Muscle layer of duodenum (tissue), 2 donors: ENCODE results near the gene STRC.

Source experiments
- H3K27ac ChIP-seq: one replicate; pipeline ENCODE4 v1.7.0; 2013; ENCODE audit warnings: mild to moderate bottlenecking, low read length
- H3K27me3 ChIP-seq: one replicate; pipeline ENCODE4 v1.7.0; 2013; ENCODE audit warnings: low read depth, mild to moderate bottlenecking, control low read depth, low read length
- H3K36me3 ChIP-seq, 2 donors: one replicate each; pipeline ENCODE4 v1.7.0; 2013; ENCODE audit warnings: low read length in 2 of 2, control low read depth in 1 of 2, mild to moderate bottlenecking in 1 of 2; ENCODE audit not compliant: insufficient read depth in 2 of 2, control insufficient read depth in 1 of 2
- H3K4me1 ChIP-seq, 2 donors: one replicate each; pipeline ENCODE4 v1.7.0; 2013; ENCODE audit warnings: low read length in 2 of 2, mild to moderate bottlenecking in 2 of 2, control low read depth in 1 of 2, moderate library complexity in 1 of 2; ENCODE audit not compliant: insufficient read depth in 2 of 2, control insufficient read depth in 1 of 2
- H3K4me3 ChIP-seq, 2 donors: one replicate each; pipeline ENCODE4 v1.7.0; 2013; ENCODE audit warnings: low read length in 2 of 2, low read depth in 1 of 2, mild to moderate bottlenecking in 1 of 2
- H3K9me3 ChIP-seq, 2 donors: one replicate each; pipeline ENCODE4 v1.7.0; 2013; ENCODE audit warnings: low read length in 2 of 2, control low read depth in 1 of 2, mild to moderate bottlenecking in 1 of 2; ENCODE audit not compliant: control insufficient read depth in 1 of 2
- donor health status: healthy.

Gene STRC

DNA sequence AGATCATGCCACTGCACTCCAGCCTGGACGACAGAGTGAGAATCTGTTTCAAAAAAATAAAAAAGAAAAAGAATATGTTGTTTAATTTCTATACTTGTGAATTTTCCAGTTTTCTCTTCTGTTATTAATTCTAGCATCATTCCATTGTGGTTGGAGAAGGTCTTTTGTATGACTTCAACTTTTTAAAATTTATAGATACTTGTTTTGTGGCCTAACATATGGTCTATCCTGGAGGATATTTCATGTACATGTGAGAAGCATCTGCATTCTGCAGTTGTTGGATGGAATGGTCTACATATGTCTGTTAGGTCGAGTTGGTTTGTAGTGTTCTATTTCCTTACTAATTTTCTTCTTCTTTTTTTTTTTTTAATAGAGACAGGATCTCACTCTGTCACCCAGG is 65.6 kb downstream of the STRC start:
- Histone ChIP-seq H3K27me3 (no peaks in the 10 kb centered on the region), H3K9me3 (no peaks in the 10 kb centered on the region), H3K36me3 (peaks cover 0 to 20% of the 10 kb centered on the region in 2 donors), H3K4me1 (no peaks in the 10 kb centered on the region), H3K4me3 (no peak overlapping the region), H3K27ac (no peak overlapping the region)

DNA sequence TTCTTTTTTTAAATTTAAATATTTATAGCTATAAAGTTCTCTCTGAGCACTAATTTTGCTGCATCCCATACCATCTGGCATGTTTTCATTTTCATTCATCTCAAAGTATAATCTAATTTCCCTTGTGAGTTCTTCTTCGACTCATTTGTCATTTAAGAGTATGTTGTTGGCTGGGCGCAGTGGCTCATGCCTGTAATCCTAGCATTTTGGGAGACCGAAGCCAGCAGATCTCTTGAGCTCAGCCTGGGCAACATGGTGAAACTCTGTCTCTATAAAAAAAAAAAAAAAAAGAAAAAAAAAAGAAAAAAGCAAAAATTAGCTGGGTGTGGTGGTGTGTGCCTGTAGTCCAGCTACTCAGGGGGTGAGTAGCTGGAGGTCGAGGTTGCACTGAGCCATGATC is 66.3 kb downstream of the STRC start:
- H3K9me3 ChIP-seq, result no peaks in the 10 kb centered on the region
- H3K27ac ChIP-seq, result no peak overlapping the region
- H3K27me3 ChIP-seq, result no peaks in the 10 kb centered on the region
- H3K36me3 ChIP-seq, result peaks cover 0 to 19% of the 10 kb centered on the region in 2 donors
- no peak overlapping the region for H3K4me3 ChIP-seq
- H3K4me1 ChIP-seq, result no peaks in the 10 kb centered on the region

DNA sequence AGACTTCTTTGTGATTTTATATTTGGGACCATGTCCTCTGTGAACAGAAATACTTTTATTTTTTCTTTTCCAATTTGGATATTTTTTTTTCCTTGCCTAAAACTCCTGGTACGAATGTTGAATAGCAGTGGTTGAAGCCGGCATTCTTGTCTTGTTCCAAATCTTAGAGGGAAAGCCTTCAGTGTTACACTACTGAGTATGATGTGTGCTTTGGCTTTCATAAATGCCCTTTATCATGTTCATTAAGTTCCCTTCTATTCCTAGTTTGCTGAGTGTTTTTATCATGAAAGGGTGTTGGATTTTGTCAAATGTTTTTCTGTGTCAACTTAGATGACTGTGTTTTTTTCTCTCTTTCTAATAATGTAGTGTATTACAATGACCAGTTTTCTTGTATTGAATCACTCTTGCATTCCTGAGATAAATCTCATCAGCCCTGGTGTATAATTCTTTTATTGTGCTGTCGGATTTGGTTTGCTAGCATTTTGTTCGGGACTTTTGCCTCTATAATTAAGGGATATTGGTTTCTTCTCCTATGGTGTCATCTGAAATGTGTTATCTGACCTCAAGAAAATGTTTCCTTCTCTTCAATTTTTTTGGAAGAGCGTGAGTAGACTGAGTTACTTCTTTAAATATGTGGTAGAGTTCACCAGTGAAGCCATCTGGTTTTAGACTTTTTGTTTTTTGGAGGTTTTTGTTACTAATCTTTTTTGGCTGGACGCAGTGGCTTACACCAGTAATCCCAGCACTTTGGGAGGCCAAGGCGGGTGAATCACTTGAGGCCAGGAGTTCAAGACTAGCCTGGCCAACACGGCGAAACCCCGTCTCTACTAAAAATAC is 67.9 kb downstream of the STRC start:
- no peak overlapping the region for H3K4me3 ChIP-seq
- H3K27me3 ChIP-seq, result no peaks in the 10 kb centered on the region
- H3K36me3 ChIP-seq, result peaks cover 0 to 14% of the 10 kb centered on the region in 2 donors
- no peaks in the 10 kb centered on the region for H3K4me1 ChIP-seq
- no peaks in the 10 kb centered on the region for H3K9me3 ChIP-seq
- no peak overlapping the region for H3K27ac ChIP-seq
